ELF-1 (cell line): ENCODE data around the gene RUSC2.
"Not testable (repeated sequence)": the region's sequence is repeated elsewhere in the genome, so short reads cannot be mapped to it uniquely, and the experiment has no call there.

Experiments
- DNase-seq: peaks from one replicate; pipeline ENCODE4 v3.0.0-alpha.2; 2016; ENCODE audit warnings: low read depth, low spot score

RUSC2 gene

GRCh38 chr9:35522700-35523099 is 32.8 kb downstream of the RUSC2 start:
- DNase-seq: no peak

DNA sequence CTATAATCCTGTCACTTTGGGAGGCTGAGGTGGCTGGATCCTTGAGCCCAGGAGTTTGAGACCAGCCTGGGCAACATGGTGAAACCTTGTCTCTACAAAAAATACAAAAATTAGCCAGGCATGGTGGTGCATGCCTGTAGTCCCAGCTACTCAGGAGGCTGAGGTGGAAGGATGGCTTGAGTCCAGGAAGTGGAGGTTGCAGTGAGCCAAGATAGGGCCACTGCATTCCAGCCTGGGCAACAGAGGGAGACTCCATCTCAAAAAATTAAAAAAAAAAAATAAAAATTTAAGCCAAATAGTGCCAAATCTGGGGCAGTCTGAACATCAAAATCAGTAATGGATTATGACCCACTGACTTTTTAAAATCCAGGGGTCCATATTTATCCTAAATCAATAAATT is 33.6 kb downstream of the RUSC2 start:
- DNase-seq: not testable (repeated sequence)

- no peak for DNase-seq
These were observed 36.3 kb downstream of the RUSC2 start for GRCh38 chr9:35526087-35526801.

- DNase-seq: no peak
These were observed 39.4 kb downstream of the RUSC2 start for GRCh38 chr9:35529161-35529823.

DNA sequence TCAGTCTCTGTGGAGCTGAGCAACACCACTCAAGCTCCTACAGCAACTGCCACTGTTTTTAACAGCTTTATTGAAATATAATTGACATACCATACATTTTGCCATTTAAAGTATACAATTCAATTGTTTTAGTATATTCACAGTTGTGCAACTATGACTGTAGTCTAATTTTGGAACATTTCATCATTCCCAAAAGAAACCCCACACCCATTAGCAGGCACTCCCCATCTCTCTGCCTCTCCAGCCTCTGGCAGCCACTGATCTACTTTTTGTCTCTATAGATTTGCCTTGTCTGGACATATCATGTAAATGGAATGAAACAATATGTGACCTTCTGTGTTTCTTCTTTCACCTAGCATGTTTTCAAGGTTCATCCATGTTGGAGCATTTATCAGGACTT is 43.5 kb downstream of the RUSC2 start:
- no peak for DNase-seq

- DNase-seq: not testable (repeated sequence)
These were observed 45.0 kb downstream of the RUSC2 start for GRCh38 chr9:35534921-35535320.

GRCh38 chr9:35537913-35538312 is 48.0 kb downstream of the RUSC2 start:
- DNase-seq: no peak

GRCh38 chr9:35538361-35539234 is 48.7 kb downstream of the RUSC2 start:
- DNase-seq: peak; percentile 90
